DMS53 treated with DMSO at 0.1 percent for 48 hours (cell line): ENCODE data around the gene TRIO.

Source experiments
- DNase-seq: peaks from one replicate; lab custom pipeline; 2025; ENCODE audit not compliant: unreplicated experiment; lab: John Stamatoyannopoulos, UW

Gene TRIO

GRCh38 chr5:14165375-14166106 is 22.4 kb downstream of the TRIO start:
- peak; percentile 87 for DNase-seq

GRCh38 chr5:14166437-14166836 is 23.3 kb downstream of the TRIO start:
- no peak for DNase-seq

GRCh38 chr5:14167211-14167845 is 24.2 kb downstream of the TRIO start:
- DNase-seq: peak; percentile 55

DNA sequence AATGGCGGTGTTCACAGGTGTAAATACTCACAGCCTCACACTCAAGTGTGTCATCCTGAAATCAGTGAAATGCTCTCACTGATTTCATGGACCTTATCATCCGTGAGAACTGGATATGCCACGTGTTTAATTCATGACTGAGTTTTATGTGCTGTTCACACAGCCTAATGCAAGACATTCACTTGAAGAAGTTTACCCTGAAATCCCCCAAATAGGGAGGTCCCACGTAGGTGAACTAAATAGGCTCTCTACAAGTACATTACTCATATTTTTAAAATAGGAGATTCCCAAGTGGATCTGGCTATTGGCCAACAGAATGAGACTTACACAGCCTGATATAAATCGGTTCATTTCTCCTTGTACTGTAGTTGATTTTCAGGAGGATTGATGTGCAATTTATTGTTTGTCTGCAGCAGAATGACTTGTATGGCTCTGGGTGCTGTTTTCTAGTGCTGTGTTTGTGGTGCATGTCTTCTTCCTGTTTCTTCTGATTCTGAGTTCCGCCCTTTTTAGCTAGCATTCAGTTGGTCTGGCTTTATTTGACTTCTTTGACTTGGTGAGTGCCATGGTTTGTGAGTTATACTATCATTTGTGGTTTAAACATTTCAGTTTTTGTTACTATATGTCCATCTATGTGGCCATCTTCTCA is 25.1 kb downstream of the TRIO start:
- no peak for DNase-seq

- no peak for DNase-seq
Observed at GRCh38 chr5:14168793-14169262, 25.7 kb downstream of the TRIO start.

GRCh38 chr5:14171046-14171445 is 27.9 kb downstream of the TRIO start:
- DNase-seq: no peak

DNA sequence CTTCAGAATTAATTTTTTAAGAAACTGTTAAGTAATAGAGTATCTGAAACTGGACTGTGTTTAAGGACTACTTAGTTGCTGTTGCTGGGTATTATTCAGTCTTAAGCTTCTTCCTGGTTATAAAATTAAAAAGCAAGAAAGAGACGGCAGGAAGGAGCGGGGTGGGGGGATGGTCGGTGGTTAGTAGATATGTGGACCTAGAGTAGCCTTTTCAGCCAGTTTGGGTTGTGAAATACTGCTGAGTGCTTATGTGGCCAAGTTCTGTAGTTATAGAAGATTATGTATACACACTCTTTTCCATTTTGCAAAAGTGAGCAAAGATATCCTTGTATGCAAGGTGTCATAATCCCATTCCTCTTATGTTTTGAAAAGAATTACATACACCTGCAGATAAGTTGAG is 28.5 kb downstream of the TRIO start:
- DNase-seq: no peak

DNA sequence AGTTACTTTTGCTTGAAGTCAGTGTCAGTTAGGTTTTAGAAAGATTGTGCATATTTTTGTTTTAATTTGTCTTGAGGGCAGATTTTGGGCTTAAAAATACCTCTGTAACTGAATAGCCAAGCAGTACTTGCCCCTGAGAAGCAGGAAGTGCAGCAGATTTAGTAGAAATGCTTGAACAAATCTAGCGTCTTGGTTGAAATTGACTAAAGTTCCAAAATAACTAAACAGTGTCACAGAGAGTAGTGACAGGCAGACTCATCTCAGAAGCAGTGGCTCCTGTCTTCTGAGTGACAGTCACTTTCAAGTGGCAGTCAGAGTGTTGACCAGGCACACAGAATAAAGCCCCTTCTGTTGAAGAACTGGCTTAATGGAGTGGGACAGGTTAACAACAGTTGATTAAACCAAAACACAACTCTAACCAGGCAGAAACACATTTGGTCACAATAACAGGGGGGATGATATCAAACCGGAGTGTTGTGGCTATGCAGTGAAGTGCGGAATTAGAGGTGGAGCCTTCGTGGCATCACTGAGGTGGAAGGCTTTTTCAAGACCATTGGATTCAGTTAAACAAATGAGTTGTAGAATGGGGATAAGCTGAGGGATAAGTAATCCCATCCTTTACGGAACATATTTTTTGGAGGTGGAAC is 29.1 kb downstream of the TRIO start:
- no peak for DNase-seq

GRCh38 chr5:14173377-14174229 is 30.5 kb downstream of the TRIO start:
- DNase-seq: no peak

GRCh38 chr5:14174230-14174636 is 31.1 kb downstream of the TRIO start:
- DNase-seq: no peak

DNA sequence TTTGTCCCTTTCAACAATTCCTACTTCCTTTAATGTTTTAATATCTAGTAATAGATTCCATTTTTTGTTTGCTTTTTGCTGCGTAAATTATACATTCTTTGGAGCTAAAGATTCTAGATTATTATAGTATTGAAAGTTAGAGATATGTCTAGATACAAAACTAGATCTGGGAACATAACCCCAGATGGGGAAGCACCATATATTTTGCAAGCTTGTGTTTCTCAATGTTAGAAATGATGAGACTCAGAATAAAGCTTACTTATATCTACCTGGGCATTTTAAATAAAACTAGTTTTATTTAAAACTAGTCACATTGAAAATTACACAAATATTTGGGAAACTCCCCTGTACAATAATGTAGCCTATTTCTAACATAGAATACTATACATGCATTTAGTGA is 32.2 kb downstream of the TRIO start:
- DNase-seq: no peak

DNA sequence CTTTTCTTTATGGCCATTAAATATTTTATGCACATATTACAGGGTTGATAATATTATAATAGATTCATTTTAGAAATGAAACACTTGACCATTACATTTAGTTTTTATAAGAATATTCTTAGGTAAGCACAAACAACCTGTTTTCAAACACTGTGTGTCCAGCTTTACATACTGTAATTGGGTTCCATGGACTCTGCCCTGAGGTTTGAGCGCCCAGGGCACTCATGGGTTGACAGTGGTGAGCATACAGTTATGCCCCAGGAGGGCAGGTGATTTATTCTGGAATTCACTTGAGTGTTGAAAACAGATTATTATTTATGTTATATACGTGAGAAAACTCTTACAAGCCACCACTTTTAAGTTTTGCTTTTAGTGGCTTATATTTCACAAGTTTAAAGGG is 33.7 kb downstream of the TRIO start:
- no peak for DNase-seq

- no peak for DNase-seq
Observed at GRCh38 chr5:14177634-14178033, 34.5 kb downstream of the TRIO start.

GRCh38 chr5:14178091-14178490 is 34.9 kb downstream of the TRIO start:
- DNase-seq: no peak

GRCh38 chr5:14178671-14179211 is 35.6 kb downstream of the TRIO start:
- no peak for DNase-seq

GRCh38 chr5:14179446-14179845 is 36.3 kb downstream of the TRIO start:
- DNase-seq: no peak

GRCh38 chr5:14180437-14180836 is 37.3 kb downstream of the TRIO start:
- no peak for DNase-seq

GRCh38 chr5:14181299-14181968 is 38.3 kb downstream of the TRIO start:
- no peak for DNase-seq

- DNase-seq: no peak
Observed at GRCh38 chr5:14182761-14183160, 39.6 kb downstream of the TRIO start.
